A549 (cell line): ENCODE data around the gene NOBOX. TPM values are rescaled to one million over a fixed set of nuclear protein-coding genes. Genes with fewer than 3 reads are reported as not detected.

Source experiments
- ATAC-seq, 2 experiments: fragments of 200-7000 bp in 1 of 2; fragments of >200 bp in 1 of 2; cut with Nextera tagmentation in 1 of 2; cut with Tn5 transposase in 1 of 2; 3 replicates each; pipeline versions ENCODE4 v1.8.0 to v1.9.1; 2018 to 2020; ENCODE audit warnings: mild to moderate bottlenecking in 1 of 2, moderate library complexity in 1 of 2
- CTCF ChIA-PET: fragments of 300-600 bp; sonication (Branson Sonifier 250); formaldehyde crosslinking; extraction: SDS; loops from one replicate; lab custom pipeline; 2021; ENCODE audit warnings: antibody characterized with exemption, inconsistent platforms; lab: Yijun Ruan, JAX
- POLR2A ChIA-PET: fragments of 350-600 bp; formaldehyde crosslinking; extraction: SDS; loops from one replicate; lab custom pipeline; 2021; ENCODE audit warnings: antibody characterized with exemption, inconsistent platforms; lab: Yijun Ruan, JAX
- DNase-seq, 2 experiments: peaks; one replicate each; pipeline versions ENCODE4 v3.0.0 to v3.0.0-alpha.2; 2011 to 2016; ENCODE audit warnings: low read depth in 1 of 2, low spot score in 1 of 2
- FAIRE-seq: peaks from 2 replicates; lab custom pipeline; 2011; peaks lifted over from hg19 to GRCh38; lab: Jason Lieb, UNC
- H3K27ac ChIP-seq, 2 experiments: fragments of >200 bp; sonication (Bioruptor Twin); formaldehyde crosslinking; 3 replicates each; pipeline ENCODE4 v1.5.1; 2016 to 2017
- H3K4me1 ChIP-seq: fragments of >200 bp; sonication (Bioruptor Twin); formaldehyde crosslinking; 3 replicates; pipeline ENCODE4 v1.6.1; 2016
- H3K4me2 ChIP-seq: fragments of >200 bp; sonication (Bioruptor Twin); formaldehyde crosslinking; 3 replicates; pipeline ENCODE4 v1.6.1; 2016
- H3K4me3 ChIP-seq: fragments of >200 bp; sonication (Bioruptor Twin); formaldehyde crosslinking; 3 replicates; pipeline ENCODE4 v1.5.1; 2016
- H3K9me3 ChIP-seq: fragments of >200 bp; sonication (Bioruptor Twin); formaldehyde crosslinking; 3 replicates; pipeline ENCODE4 v1.6.1; 2016
- CBX2 ChIP-seq: fragments of 200-600 bp; sonication (generic); IDR thresholded peaks from 2 replicates; pipeline ENCODE4 v1.6.1; 2016; ENCODE audit warnings: low read depth, mild to moderate bottlenecking, borderline replicate concordance
- CBX8 ChIP-seq: fragments of 200-600 bp; sonication (generic); IDR thresholded peaks from 2 replicates; pipeline ENCODE4 v1.6.1; 2016
- CHD2 ChIP-seq: fragments of 150-350 bp; IDR thresholded peaks from 2 replicates; pipeline ENCODE4 v1.6.1; 2014; ENCODE audit warnings: low read length; ENCODE audit not compliant: partially characterized antibody
- GATA3 ChIP-seq: IDR thresholded peaks from 2 replicates; pipeline ENCODE4 v1.6.1; 2012; ENCODE audit warnings: borderline replicate concordance
- HDAC2 ChIP-seq: fragments of 200-600 bp; sonication (generic); IDR thresholded peaks from 2 replicates; pipeline ENCODE4 v1.6.1; 2016
- HEYL ChIP-seq: fragments of 250-450 bp; sonication (Bioruptor Pico); IDR thresholded peaks from 2 replicates; pipeline ENCODE4 v1.8.0; 2021; ENCODE audit warnings: mild to moderate bottlenecking, moderate library complexity
- HOXB13 ChIP-seq: fragments of 250-450 bp; sonication (Bioruptor Pico); IDR thresholded peaks from 2 replicates; pipeline ENCODE4 v1.5.0; 2020; ENCODE audit warnings: low read depth, mild to moderate bottlenecking, moderate library complexity
- NFE2L2 ChIP-seq: fragments of 150-350 bp; conservative IDR thresholded peaks from 2 replicates; pipeline ENCODE4 v1.6.1; 2014; ENCODE audit warnings: low read length
- NPAS2 ChIP-seq: fragments of 250-450 bp; sonication (Bioruptor Pico); IDR thresholded peaks from 2 replicates; pipeline ENCODE4 v1.8.0; 2022; ENCODE audit warnings: mild to moderate bottlenecking, moderate library complexity, borderline replicate concordance
- NR3C1 ChIP-seq: fragments of >200 bp; sonication (Bioruptor Twin); formaldehyde crosslinking; IDR thresholded peaks from 3 replicates; pipeline ENCODE4 v1.6.1; 2017
- POLR2A ChIP-seq: IDR thresholded peaks from 2 replicates; pipeline ENCODE4 v1.6.1; 2012; ENCODE audit warnings: mild to moderate bottlenecking, low read length
- POLR2AphosphoS2 ChIP-seq: conservative IDR thresholded peaks from 2 replicates; pipeline ENCODE4 v1.6.1; 2012; ENCODE audit warnings: low read length, improper control_type of control experiment, inconsistent platforms
- RCOR1 ChIP-seq: fragments of 150-350 bp; IDR thresholded peaks from 2 replicates; pipeline ENCODE4 v1.6.1; 2014; ENCODE audit warnings: antibody characterized with exemption, low read length, low read depth
- RNF2 ChIP-seq: fragments of 200-600 bp; sonication (generic); IDR thresholded peaks from 2 replicates; pipeline ENCODE4 v1.6.1; 2016; ENCODE audit warnings: low read depth, mild to moderate bottlenecking, antibody characterized with exemption, moderate library complexity, borderline replicate concordance
- TFCP2L1 ChIP-seq: fragments of 250-450 bp; sonication (Bioruptor Pico); IDR thresholded peaks from 2 replicates; pipeline ENCODE4 v1.5.0; 2021; ENCODE audit warnings: mild to moderate bottlenecking
- ZC3H11A ChIP-seq: fragments of 450-650 bp; IDR thresholded peaks from 2 replicates; pipeline ENCODE4 v1.6.1; 2014; ENCODE audit warnings: antibody characterized with exemption, mild to moderate bottlenecking
- ZFP36 ChIP-seq: fragments of 450-650 bp; IDR thresholded peaks from 2 replicates; pipeline ENCODE4 v1.6.1; 2014; ENCODE audit warnings: borderline replicate concordance; ENCODE audit not compliant: partially characterized antibody
- WGBS: methylation state at CpG from one replicate; pipeline ENCODE4 v1.1.6; 2017; ENCODE audit errors: missing lambda C conversion rate; 5-methylcytosine and 5-hydroxymethylcytosine counted together
- polyA plus RNA-seq, 4 experiments: library from polyadenylated mRNA; depleted of rRNA in 3 of 4; stranded (reverse); fragments of >200 nt; fragmentation: RNase III in 1 of 4; extraction: RNeasy Plus Mini Kit Qiagen cat#74134 plus additional on column Dnase treatment in 1 of 4; gene quantifications; 2 replicates in 3 of 4; 3 replicates in 1 of 4; pipeline ENCODE4 v1.2.3, GENCODE V29; 2011 to 2017
- TF ChIP-seq, protein P1 (sequence below): fragments of 200-600 bp; sonication (generic); IDR thresholded peaks from 2 replicates; pipeline ENCODE4 v1.6.1; 2016; ENCODE audit warnings: antibody characterized with exemption, mild to moderate bottlenecking, moderate library complexity
- TF ChIP-seq, protein P2 (sequence below): fragments of >200 bp; sonication (Bioruptor Twin); formaldehyde crosslinking; IDR thresholded peaks from 3 replicates; pipeline ENCODE4 v1.6.1; 2016
- TF ChIP-seq, protein P3 (sequence below): IDR thresholded peaks from 2 replicates; pipeline ENCODE4 v1.6.1; 2012; ENCODE audit warnings: low read depth, borderline replicate concordance
- TF ChIP-seq, protein P4 (sequence below): fragments of >200 bp; sonication (Bioruptor Twin); formaldehyde crosslinking; IDR thresholded peaks from 2 replicates; pipeline ENCODE4 v1.6.1; 2016
- TF ChIP-seq, protein P5 (sequence below): fragments of 450-650 bp; IDR thresholded peaks from 2 replicates; pipeline ENCODE4 v1.6.1; 2014; ENCODE audit warnings: antibody characterized with exemption

NOBOX gene
- polyA plus RNA-seq, 2 of the 4 experiments (the other 2 are of a cell fraction) = not detected

DNA sequence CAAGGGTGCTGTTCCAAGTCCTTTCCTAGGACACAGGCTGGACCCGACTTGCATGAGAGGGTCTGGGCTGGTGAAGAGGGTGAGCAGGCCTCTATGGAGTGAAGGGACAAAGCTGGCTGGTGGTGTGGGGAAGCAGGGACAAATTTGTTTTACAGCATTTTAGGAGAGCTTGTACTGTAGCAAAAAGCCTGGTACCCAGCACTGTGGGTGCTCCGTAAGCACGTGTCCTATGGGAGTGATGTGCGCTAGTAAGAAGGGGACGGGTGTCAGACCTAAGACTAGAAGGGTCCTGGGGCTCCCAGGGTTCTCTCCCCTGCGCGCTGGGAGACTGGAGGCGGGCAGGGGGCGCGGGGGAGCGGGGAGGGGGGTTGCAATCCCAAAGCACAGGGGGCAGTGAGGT is 391 bp downstream of the NOBOX start:
- TF ChIP-seq CBX2 (no peak), POLR2AphosphoS2 (no peak), CBX8 (no peak), NR3C1 (no peak), NPAS2 (no peak), HEYL (CRISPR knock-in tag) (no peak), HOXB13 (no peak), RCOR1 (no peak), NFE2L2 (no peak), TFCP2L1 (CRISPR knock-in tag) (no peak), CHD2 (no peak)
- TF ChIP-seq, protein P1, sequence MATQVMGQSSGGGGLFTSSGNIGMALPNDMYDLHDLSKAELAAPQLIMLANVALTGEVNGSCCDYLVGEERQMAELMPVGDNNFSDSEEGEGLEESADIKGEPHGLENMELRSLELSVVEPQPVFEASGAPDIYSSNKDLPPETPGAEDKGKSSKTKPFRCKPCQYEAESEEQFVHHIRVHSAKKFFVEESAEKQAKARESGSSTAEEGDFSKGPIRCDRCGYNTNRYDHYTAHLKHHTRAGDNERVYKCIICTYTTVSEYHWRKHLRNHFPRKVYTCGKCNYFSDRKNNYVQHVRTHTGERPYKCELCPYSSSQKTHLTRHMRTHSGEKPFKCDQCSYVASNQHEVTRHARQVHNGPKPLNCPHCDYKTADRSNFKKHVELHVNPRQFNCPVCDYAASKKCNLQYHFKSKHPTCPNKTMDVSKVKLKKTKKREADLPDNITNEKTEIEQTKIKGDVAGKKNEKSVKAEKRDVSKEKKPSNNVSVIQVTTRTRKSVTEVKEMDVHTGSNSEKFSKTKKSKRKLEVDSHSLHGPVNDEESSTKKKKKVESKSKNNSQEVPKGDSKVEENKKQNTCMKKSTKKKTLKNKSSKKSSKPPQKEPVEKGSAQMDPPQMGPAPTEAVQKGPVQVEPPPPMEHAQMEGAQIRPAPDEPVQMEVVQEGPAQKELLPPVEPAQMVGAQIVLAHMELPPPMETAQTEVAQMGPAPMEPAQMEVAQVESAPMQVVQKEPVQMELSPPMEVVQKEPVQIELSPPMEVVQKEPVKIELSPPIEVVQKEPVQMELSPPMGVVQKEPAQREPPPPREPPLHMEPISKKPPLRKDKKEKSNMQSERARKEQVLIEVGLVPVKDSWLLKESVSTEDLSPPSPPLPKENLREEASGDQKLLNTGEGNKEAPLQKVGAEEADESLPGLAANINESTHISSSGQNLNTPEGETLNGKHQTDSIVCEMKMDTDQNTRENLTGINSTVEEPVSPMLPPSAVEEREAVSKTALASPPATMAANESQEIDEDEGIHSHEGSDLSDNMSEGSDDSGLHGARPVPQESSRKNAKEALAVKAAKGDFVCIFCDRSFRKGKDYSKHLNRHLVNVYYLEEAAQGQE = no peak
- TF ChIP-seq, protein P2, sequence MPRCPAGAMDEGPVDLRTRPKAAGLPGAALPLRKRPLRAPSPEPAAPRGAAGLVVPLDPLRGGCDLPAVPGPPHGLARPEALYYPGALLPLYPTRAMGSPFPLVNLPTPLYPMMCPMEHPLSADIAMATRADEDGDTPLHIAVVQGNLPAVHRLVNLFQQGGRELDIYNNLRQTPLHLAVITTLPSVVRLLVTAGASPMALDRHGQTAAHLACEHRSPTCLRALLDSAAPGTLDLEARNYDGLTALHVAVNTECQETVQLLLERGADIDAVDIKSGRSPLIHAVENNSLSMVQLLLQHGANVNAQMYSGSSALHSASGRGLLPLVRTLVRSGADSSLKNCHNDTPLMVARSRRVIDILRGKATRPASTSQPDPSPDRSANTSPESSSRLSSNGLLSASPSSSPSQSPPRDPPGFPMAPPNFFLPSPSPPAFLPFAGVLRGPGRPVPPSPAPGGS = no peak
- no peak overlapping the region for H3K4me2 ChIP-seq
- ATAC-seq = no peak
- H3K4me3 ChIP-seq = no peak overlapping the region
- no peak overlapping the region for H3K27ac ChIP-seq
- DNase-seq = no peak
- ChIA-PET POLR2A (no interaction called here), CTCF (interaction anchor here (2.1 kb wide), 1 partner anchor 11 kb away, joined by 15 read pairs; no protein-coding TSS in a partner anchor)
- no peaks in the 10 kb centered on the region for H3K4me1 ChIP-seq
- no peaks in the 10 kb centered on the region for H3K9me3 ChIP-seq
- 72% methylated on average over 6 of the region's 11 CpGs for WGBS
- FAIRE-seq = no peak

DNA sequence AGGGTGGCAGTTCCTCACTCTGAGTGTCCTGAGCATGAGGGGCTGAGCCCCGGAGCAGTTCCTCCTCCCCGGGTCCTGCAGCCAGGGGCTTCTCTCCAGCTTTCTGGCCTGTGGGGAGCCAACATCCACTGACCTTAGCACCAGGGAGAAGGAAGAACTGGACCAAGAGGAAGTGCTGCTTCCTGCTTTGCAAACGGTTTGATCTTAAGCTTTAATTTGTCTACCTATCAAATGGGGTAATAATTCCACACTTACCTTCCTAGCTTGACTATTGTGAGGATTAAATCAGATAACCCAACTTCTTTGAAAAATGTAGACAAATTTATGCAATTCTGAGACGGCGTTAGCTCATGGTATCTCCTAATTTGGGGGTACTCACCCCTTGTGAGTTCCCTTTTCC is 2.0 kb downstream of the NOBOX start:
- ATAC-seq = no peak
- TF ChIP-seq CBX2 = no peak
- no peak for TF ChIP-seq GATA3
- no peak for TF ChIP-seq RNF2
- TF ChIP-seq TFCP2L1 (CRISPR knock-in tag) = no peak
- TF ChIP-seq, protein P3, sequence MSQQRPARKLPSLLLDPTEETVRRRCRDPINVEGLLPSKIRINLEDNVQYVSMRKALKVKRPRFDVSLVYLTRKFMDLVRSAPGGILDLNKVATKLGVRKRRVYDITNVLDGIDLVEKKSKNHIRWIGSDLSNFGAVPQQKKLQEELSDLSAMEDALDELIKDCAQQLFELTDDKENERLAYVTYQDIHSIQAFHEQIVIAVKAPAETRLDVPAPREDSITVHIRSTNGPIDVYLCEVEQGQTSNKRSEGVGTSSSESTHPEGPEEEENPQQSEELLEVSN = no peak
- no peak for TF ChIP-seq HDAC2
- TF ChIP-seq POLR2AphosphoS2 = no peak
- TF ChIP-seq, protein P4, sequence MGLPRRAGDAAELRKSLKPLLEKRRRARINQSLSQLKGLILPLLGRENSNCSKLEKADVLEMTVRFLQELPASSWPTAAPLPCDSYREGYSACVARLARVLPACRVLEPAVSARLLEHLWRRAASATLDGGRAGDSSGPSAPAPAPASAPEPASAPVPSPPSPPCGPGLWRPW = no peak
- TF ChIP-seq ZFP36 = no peak
- TF ChIP-seq NR3C1 = no peak
- TF ChIP-seq POLR2A = no peak
- no peak for TF ChIP-seq CBX8
- no peak for TF ChIP-seq ZC3H11A
- TF ChIP-seq, protein P5, sequence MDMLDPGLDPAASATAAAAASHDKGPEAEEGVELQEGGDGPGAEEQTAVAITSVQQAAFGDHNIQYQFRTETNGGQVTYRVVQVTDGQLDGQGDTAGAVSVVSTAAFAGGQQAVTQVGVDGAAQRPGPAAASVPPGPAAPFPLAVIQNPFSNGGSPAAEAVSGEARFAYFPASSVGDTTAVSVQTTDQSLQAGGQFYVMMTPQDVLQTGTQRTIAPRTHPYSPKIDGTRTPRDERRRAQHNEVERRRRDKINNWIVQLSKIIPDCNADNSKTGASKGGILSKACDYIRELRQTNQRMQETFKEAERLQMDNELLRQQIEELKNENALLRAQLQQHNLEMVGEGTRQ = no peak
- FAIRE-seq = no peak
- ChIA-PET CTCF (interaction anchor here (1.3 to 2.1 kb wide), 2 partner anchors 10 to 36 kb away, joined by 4 to 15 read pairs; no protein-coding TSS in a partner anchor), POLR2A (no interaction called here)
- WGBS = 28% methylated on average over 5 of the region's 5 CpGs
- Histone ChIP-seq H3K4me1 (no peaks in the 10 kb centered on the region), H3K4me2 (no peak overlapping the region), H3K9me3 (no peaks in the 10 kb centered on the region), H3K27ac (no peak overlapping the region), H3K4me3 (no peak overlapping the region)
- no peak for DNase-seq
